ENCODE results near the gene LRRC72.

LRRC72 gene

GRCh38 chr7:16556359-16556758 lies 29.7 kb downstream of the LRRC72 start:
- H3K4me3 ChIP-seq (ENCODE audit: control insufficient read depth, low read depth, low read length): no peak overlapping the region
- DNase-seq (ENCODE audit: low read depth): no peak
- TF ChIP-seq CTCF (IDR thresholded peaks at IDR 0.05; ENCODE audit: control insufficient read depth, insufficient read depth, low read depth, low read length, missing control alignments): no peak

- no peak for TF ChIP-seq CTCF (IDR thresholded peaks at IDR 0.05; ENCODE audit: control insufficient read depth, insufficient read depth, low read depth, low read length, missing control alignments)
- no peak overlapping the region for H3K4me3 ChIP-seq (ENCODE audit: control insufficient read depth, low read depth, low read length)
- DNase-seq (ENCODE audit: low read depth): no peak
Observed at GRCh38 chr7:16558761-16559302, 32.2 kb downstream of the LRRC72 start.

GRCh38 chr7:16559497-16560179 lies 33.0 kb downstream of the LRRC72 start:
- no peak for DNase-seq (ENCODE audit: low read depth)
- no peak for TF ChIP-seq CTCF (IDR thresholded peaks at IDR 0.05; ENCODE audit: control insufficient read depth, insufficient read depth, low read depth, low read length, missing control alignments)

GRCh38 chr7:16561943-16562342 lies 35.3 kb downstream of the LRRC72 start:
- no peak for TF ChIP-seq CTCF (IDR thresholded peaks at IDR 0.05; ENCODE audit: control insufficient read depth, insufficient read depth, low read depth, low read length, missing control alignments)
- DNase-seq (ENCODE audit: low read depth): no peak
- H3K4me3 ChIP-seq (ENCODE audit: control insufficient read depth, low read depth, low read length): no peak overlapping the region

More at GRCh38 chr7:16559497-16560179, 33.0 kb downstream of the LRRC72 start:
- H3K4me3 ChIP-seq (ENCODE audit: control insufficient read depth, low read depth, low read length): no peak overlapping the region

- H3K4me3 ChIP-seq (ENCODE audit: control insufficient read depth, low read depth, low read length): no peak overlapping the region
- no peak for TF ChIP-seq CTCF (IDR thresholded peaks at IDR 0.05; ENCODE audit: control insufficient read depth, insufficient read depth, low read depth, low read length, missing control alignments)
- DNase-seq (ENCODE audit: low read depth): no peak
Observed at GRCh38 chr7:16562456-16563220, 36.0 kb downstream of the LRRC72 start.

GRCh38 chr7:16563281-16564022 lies 36.8 kb downstream of the LRRC72 start:
- no peak for TF ChIP-seq CTCF (IDR thresholded peaks at IDR 0.05; ENCODE audit: control insufficient read depth, insufficient read depth, low read depth, low read length, missing control alignments)
- H3K4me3 ChIP-seq (ENCODE audit: control insufficient read depth, low read depth, low read length): no peak overlapping the region
- DNase-seq (ENCODE audit: low read depth): no peak
